GM23248 (cell line): ENCODE results near the gene CC2D2A. TPM values are rescaled to one million over a fixed set of nuclear protein-coding genes. Genes with fewer than 3 reads are reported as not detected.
"Not testable (repeated sequence)": the region's sequence is repeated elsewhere in the genome, so short reads cannot be mapped to it uniquely, and the experiment has no call there.

Experiments
- DNase-seq: peaks from one replicate; pipeline ENCODE4 v3.0.0-alpha.2; 2015
- H2AFZ ChIP-seq: fragments of 200-600 bp; sonication (generic); 2 replicates; pipeline ENCODE4 v1.6.1; 2016; ENCODE audit warnings: antibody characterized with exemption
- H3F3A ChIP-seq: fragments of 200-600 bp; sonication (generic); 2 replicates; pipeline ENCODE4 v1.6.1; 2016; ENCODE audit warnings: mild to moderate bottlenecking, antibody characterized with exemption, mixed run types; ENCODE audit not compliant: insufficient read depth
- H3K27ac ChIP-seq: fragments of 200-600 bp; sonication (generic); 2 replicates; pipeline ENCODE4 v1.5.1; 2016; ENCODE audit warnings: mild to moderate bottlenecking
- H3K27me3 ChIP-seq: fragments of 200-600 bp; sonication (generic); replicated peaks from 2 replicates; pipeline ENCODE4 v1.6.1; 2016; ENCODE audit warnings: mild to moderate bottlenecking; ENCODE audit not compliant: insufficient read depth
- H3K36me3 ChIP-seq: fragments of 200-600 bp; sonication (generic); 2 replicates; pipeline ENCODE4 v1.6.1; 2016; ENCODE audit warnings: low read depth, mild to moderate bottlenecking
- H3K4me1 ChIP-seq: fragments of 200-600 bp; sonication (generic); 2 replicates; pipeline ENCODE4 v1.6.1; 2016; ENCODE audit warnings: mild to moderate bottlenecking; ENCODE audit not compliant: insufficient read depth
- H3K4me2 ChIP-seq: fragments of 200-600 bp; sonication (generic); one replicate; pipeline ENCODE4 v1.6.1; 2016; ENCODE audit warnings: mild to moderate bottlenecking; ENCODE audit not compliant: unreplicated experiment
- H3K4me3 ChIP-seq: fragments of 200-600 bp; sonication (generic); 2 replicates; pipeline ENCODE4 v1.5.1; 2016; ENCODE audit warnings: mild to moderate bottlenecking
- H3K79me2 ChIP-seq: fragments of 200-600 bp; sonication (generic); 2 replicates; pipeline ENCODE4 v1.6.1; 2016; ENCODE audit warnings: mild to moderate bottlenecking; ENCODE audit not compliant: insufficient read depth
- H3K9ac ChIP-seq: fragments of 200-600 bp; sonication (generic); 2 replicates; pipeline ENCODE4 v1.6.1; 2016; ENCODE audit warnings: mild to moderate bottlenecking
- H3K9me2 ChIP-seq: fragments of 200-600 bp; sonication (generic); 2 replicates; pipeline ENCODE4 v1.6.1; 2016; ENCODE audit warnings: mixed run types, mild to moderate bottlenecking, moderate library complexity; ENCODE audit not compliant: insufficient read depth
- H3K9me3 ChIP-seq: fragments of 200-600 bp; sonication (generic); one replicate; pipeline ENCODE4 v1.6.1; 2017; ENCODE audit warnings: low read depth
- H4K20me1 ChIP-seq: fragments of 200-600 bp; sonication (generic); 2 replicates; pipeline ENCODE4 v1.6.0; 2016; ENCODE audit not compliant: insufficient read depth
- EZH2 ChIP-seq: fragments of 200-600 bp; sonication (generic); IDR thresholded peaks from 2 replicates; pipeline ENCODE4 v1.6.1; 2018; ENCODE audit warnings: antibody characterized with exemption, mild to moderate bottlenecking; ENCODE audit not compliant: insufficient read depth, poor library complexity, severe bottlenecking
- EZH2phosphoT487 ChIP-seq: fragments of 200-600 bp; sonication (generic); IDR thresholded peaks from 2 replicates; pipeline ENCODE4 v1.6.1; 2018; ENCODE audit warnings: antibody characterized with exemption, moderate library complexity, mild to moderate bottlenecking, low read depth; ENCODE audit not compliant: insufficient read depth
- WGBS, 2 experiments: methylation state at CpG; one replicate each; pipeline ENCODE4 v1.1.6; 2015 to 2017; ENCODE audit warnings: low lambda C conversion rate in 2 of 2, low coverage in 1 of 2; ENCODE audit errors: missing lambda C conversion rate in 2 of 2; 5-methylcytosine and 5-hydroxymethylcytosine counted together
- in situ Hi-C: fragments of 300-500 bp; cut with MboI; formaldehyde crosslinking; loops from 2 replicates; pipeline ENCODE4 v1.15.0; 2020
- polyA plus RNA-seq: library from polyadenylated mRNA; unstranded; fragments of >200 nt; fragmentation: Nextera tagmentation; extraction: Ambion mirVana; gene quantifications from 2 replicates; pipeline ENCODE4 v1.2.1, GENCODE V29; 2016
- total RNA-seq: library from RNA; depleted of rRNA; stranded (reverse); fragments of >200 nt; shearing (Covaris generic); gene quantifications from 2 replicates; pipeline ENCODE4 v1.2.3, GENCODE V29; 2014

CC2D2A gene
- total and polyA plus RNA-seq, 2 experiments from 2014 or later: 10.2 to 11.5 TPM

DNA sequence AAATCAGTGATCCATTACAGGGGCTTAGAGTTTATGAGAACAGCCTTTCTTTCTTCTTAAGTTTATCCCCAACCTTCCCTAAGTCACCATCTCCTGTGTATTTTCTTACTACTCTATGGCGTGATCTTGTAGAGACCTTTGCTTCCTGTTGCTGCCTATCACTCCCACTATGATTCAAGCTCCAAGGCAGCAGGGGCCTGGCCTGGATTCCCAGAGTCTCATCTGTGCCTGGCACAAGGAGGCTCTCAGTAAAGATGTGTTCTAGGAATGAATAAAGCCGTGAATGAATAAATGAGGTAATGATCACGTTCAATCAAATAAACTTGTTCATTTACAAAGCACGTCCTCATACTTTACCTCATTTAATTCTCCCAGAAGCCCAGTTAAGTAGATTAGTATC is 45.4 kb downstream of the CC2D2A start:
- DNase-seq: no peak
- H3F3A ChIP-seq: no peaks in the 10 kb centered on the region
- H3K9ac ChIP-seq: no peak overlapping the region
- no peak overlapping the region for H3K4me3 ChIP-seq
- no peak overlapping the region for H3K27ac ChIP-seq
- 94 to 96% methylated on average over 4 of the region's 4 CpGs for WGBS, 2 experiments
- H3K79me2 ChIP-seq: no peaks in the 10 kb centered on the region
- no peaks in the 10 kb centered on the region for H3K9me3 ChIP-seq
- H3K36me3 ChIP-seq: no peaks in the 10 kb centered on the region
- H3K4me1 ChIP-seq: no peaks in the 10 kb centered on the region
- H4K20me1 ChIP-seq: no peaks in the 10 kb centered on the region
- H3K4me2 ChIP-seq: no peak overlapping the region
- TF ChIP-seq EZH2phosphoT487 (no peak), EZH2 (no peak)
- in situ Hi-C loops: no loop called here
- H2AFZ ChIP-seq: no peak overlapping the region
- H3K27me3 ChIP-seq: no peaks in the 10 kb centered on the region
- no peaks in the 10 kb centered on the region for H3K9me2 ChIP-seq

- no peak overlapping the region for H3K27ac ChIP-seq
- TF ChIP-seq EZH2 (no peak), EZH2phosphoT487 (no peak)
- 98% methylated on average over 3 of the region's 3 CpGs for WGBS, 2 experiments
- H3K4me3 ChIP-seq: no peak overlapping the region
- H2AFZ ChIP-seq: no peak overlapping the region
- H3K9ac ChIP-seq: no peak overlapping the region
- no peaks in the 10 kb centered on the region for H3K27me3 ChIP-seq
- DNase-seq: no peak
- 0 out of 2 replicates have a peak, but pooled peaks cover under 1% of the 10 kb centered on the region for H3K36me3 ChIP-seq
- no peaks in the 10 kb centered on the region for H3F3A ChIP-seq
- H4K20me1 ChIP-seq: no peaks in the 10 kb centered on the region
- no peaks in the 10 kb centered on the region for H3K79me2 ChIP-seq
- H3K4me2 ChIP-seq: no peak overlapping the region
- in situ Hi-C loops: no loop called here
- H3K9me3 ChIP-seq: no peaks in the 10 kb centered on the region
- no peaks in the 10 kb centered on the region for H3K9me2 ChIP-seq
- H3K4me1 ChIP-seq: no peaks in the 10 kb centered on the region
These were observed 46.8 kb downstream of the CC2D2A start for GRCh38 chr4:15516494-15516893.

DNA sequence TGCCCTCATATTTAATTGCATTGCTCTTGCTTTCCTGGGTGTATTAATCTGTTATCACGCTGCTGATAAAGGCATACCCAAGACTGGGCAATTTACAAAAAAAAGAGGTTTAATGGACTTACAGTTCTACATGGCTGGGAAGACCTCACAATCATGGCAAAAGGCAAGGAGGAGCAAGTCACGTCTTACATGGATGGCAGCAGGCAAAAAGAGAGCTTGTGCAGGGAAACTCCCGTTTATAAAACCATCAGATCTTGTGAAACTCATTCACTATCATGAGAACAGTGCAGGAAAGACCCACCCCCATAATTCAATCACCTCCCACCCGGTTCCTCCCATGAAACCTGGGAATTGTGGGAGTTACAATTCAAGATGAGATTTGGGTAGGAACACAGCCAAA is 48.0 kb downstream of the CC2D2A start:
- H3K4me2 ChIP-seq, H3K9me3 ChIP-seq, H3K9me2 ChIP-seq, in situ Hi-C loops, H3K9ac ChIP-seq, H3K27me3 ChIP-seq, H2AFZ ChIP-seq, H3F3A ChIP-seq, H3K79me2 ChIP-seq, H3K4me1 ChIP-seq, H3K36me3 ChIP-seq, H4K20me1 ChIP-seq, H3K4me3 ChIP-seq, H3K27ac ChIP-seq, DNase-seq: not testable (repeated sequence)
- WGBS, 2 experiments: 85 to 92% methylated on average over 4 of the region's 4 CpGs

DNA sequence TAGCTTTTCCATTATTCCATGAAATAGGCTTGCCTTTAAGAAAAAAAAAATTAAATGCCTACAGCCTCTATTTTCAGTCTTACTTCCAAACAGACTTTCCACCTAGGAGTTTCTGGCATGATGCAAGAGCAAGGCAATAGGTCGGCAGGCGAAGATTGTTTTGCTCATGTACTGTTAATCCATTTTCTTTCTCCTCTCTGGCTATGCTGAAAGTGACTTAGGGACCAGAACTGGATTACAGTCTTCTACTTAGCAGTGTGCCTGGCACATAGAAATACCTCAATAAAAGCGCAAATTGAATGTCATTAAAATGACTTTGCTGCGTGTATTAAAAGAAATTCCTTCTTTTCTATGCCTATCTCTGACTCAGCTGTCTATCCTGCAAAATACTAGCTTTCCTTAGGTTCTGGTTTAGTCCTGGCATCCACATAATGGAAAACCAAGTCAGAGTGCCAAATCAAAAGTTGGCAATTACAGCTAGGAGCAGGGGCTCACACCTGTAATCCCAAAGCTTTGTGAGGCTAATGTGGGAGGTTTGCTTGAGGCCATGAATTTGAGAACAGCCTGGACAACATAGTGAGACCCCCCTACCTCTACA is 51.9 kb downstream of the CC2D2A start:
- no peaks in the 10 kb centered on the region for H3K27me3 ChIP-seq
- no peak for TF ChIP-seq EZH2phosphoT487
- no peak for TF ChIP-seq EZH2
- no peaks in the 10 kb centered on the region for H4K20me1 ChIP-seq
- no peak overlapping the region for H3K4me2 ChIP-seq
- H3K4me1 ChIP-seq: no peaks in the 10 kb centered on the region
- H3K9me3 ChIP-seq: no peaks in the 10 kb centered on the region
- H3K9me2 ChIP-seq: no peaks in the 10 kb centered on the region
- H3F3A ChIP-seq: no peaks in the 10 kb centered on the region
- no peak overlapping the region for H2AFZ ChIP-seq
- WGBS, 2 experiments: 98 to 99% methylated on average over 4 of the region's 4 CpGs
- in situ Hi-C loops: no loop called here
- no peak overlapping the region for H3K4me3 ChIP-seq
- no peak overlapping the region for H3K9ac ChIP-seq
- 0 out of 2 replicates have a peak, but pooled peaks cover 5% of the 10 kb centered on the region for H3K36me3 ChIP-seq
- no peaks in the 10 kb centered on the region for H3K79me2 ChIP-seq
- no peak overlapping the region for H3K27ac ChIP-seq
- DNase-seq: no peak

- Histone ChIP-seq H3K36me3 (0 out of 2 replicates have a peak, but pooled peaks cover 5% of the 10 kb centered on the region), H3K27ac (no peak overlapping the region)
- 96 to 97% methylated on average over 2 of the region's 2 CpGs for WGBS, 2 experiments
These were observed 55.4 kb downstream of the CC2D2A start for GRCh38 chr4:15525080-15525479.

More at GRCh38 chr4:15525080-15525479, 55.4 kb downstream of the CC2D2A start:
- H3K4me2 ChIP-seq: no peak overlapping the region
- no peak for TF ChIP-seq EZH2phosphoT487
- TF ChIP-seq EZH2: no peak
- H3K4me1 ChIP-seq: no peaks in the 10 kb centered on the region
- no peaks in the 10 kb centered on the region for H3F3A ChIP-seq
- H4K20me1 ChIP-seq: no peaks in the 10 kb centered on the region
- in situ Hi-C loops: no loop called here
- H3K9me2 ChIP-seq: no peaks in the 10 kb centered on the region
- H2AFZ ChIP-seq: no peak overlapping the region
- no peak overlapping the region for H3K4me3 ChIP-seq
- H3K9ac ChIP-seq: no peak overlapping the region
- no peaks in the 10 kb centered on the region for H3K27me3 ChIP-seq
- no peaks in the 10 kb centered on the region for H3K79me2 ChIP-seq
- no peaks in the 10 kb centered on the region for H3K9me3 ChIP-seq
- no peak for DNase-seq
